ENCODE results near the gene ITGAL.
"Not testable (repeated sequence)": the region's sequence is repeated elsewhere in the genome, so short reads cannot be mapped to it uniquely, and the experiment has no call there.

The ITGAL gene

GRCh38 chr16:30445408-30446202 lies 26.9 kb upstream of the ITGAL start, which contains the start of gene SEPHS2:
Gene SEPHS2, minus strand, starts transcription at chr16:30445874. Its CDS starts 147 bp downstream, at chr16:30445727.
- peak; percentile 41; the same call in 1 of the 2 replicates for TF ChIP-seq CTCF (IDR thresholded peaks at IDR 0.05; ENCODE audit: borderline replicate concordance, insufficient read depth, low read depth, low read length)
- H3K4me3 ChIP-seq (ENCODE audit: low read depth, low read length), result peak within 1 kb of the TSS; percentile 89

GRCh38 chr16:30446203-30446595 lies 26.3 kb upstream of the ITGAL start:
- no peak for TF ChIP-seq CTCF (IDR thresholded peaks at IDR 0.05; ENCODE audit: borderline replicate concordance, insufficient read depth, low read depth, low read length)
- peak overlapping the region; percentile 89 for H3K4me3 ChIP-seq (ENCODE audit: low read depth, low read length)

GRCh38 chr16:30447512-30448226 lies 24.9 kb upstream of the ITGAL start:
- H3K4me3 ChIP-seq (ENCODE audit: low read depth, low read length), result no peak overlapping the region
- TF ChIP-seq CTCF (IDR thresholded peaks at IDR 0.05; ENCODE audit: borderline replicate concordance, insufficient read depth, low read depth, low read length), result no peak

- no peak overlapping the region for H3K4me3 ChIP-seq (ENCODE audit: low read depth, low read length)
- no peak for TF ChIP-seq CTCF (IDR thresholded peaks at IDR 0.05; ENCODE audit: borderline replicate concordance, insufficient read depth, low read depth, low read length)
Measured at GRCh38 chr16:30449116-30449435, 23.5 kb upstream of the ITGAL start.

GRCh38 chr16:30452709-30453580 lies 19.6 kb upstream of the ITGAL start:
- H3K4me3 ChIP-seq (ENCODE audit: low read depth, low read length), result not testable (repeated sequence)

- TF ChIP-seq CTCF (IDR thresholded peaks at IDR 0.05; ENCODE audit: borderline replicate concordance, insufficient read depth, low read depth, low read length), result no peak
- no peak overlapping the region for H3K4me3 ChIP-seq (ENCODE audit: low read depth, low read length)
Measured at GRCh38 chr16:30456302-30456701, 16.2 kb upstream of the ITGAL start.

GRCh38 chr16:30457256-30457655 lies 15.3 kb upstream of the ITGAL start:
- no peak overlapping the region for H3K4me3 ChIP-seq (ENCODE audit: low read depth, low read length)
- TF ChIP-seq CTCF (IDR thresholded peaks at IDR 0.05; ENCODE audit: borderline replicate concordance, insufficient read depth, low read depth, low read length), result no peak
